Endothelial cell of umbilical vein (primary cell): ENCODE measurements around the gene BCL7C. TPM values are rescaled to one million over a fixed set of nuclear protein-coding genes. Genes with fewer than 3 reads are reported as not detected.
A peak's percentile ranks its signal among the peaks of the same experiment; 100 is the strongest.

Source experiments
- BruUV-seq: library from RNA; stranded (reverse); fragments of 400-500 nt; replicated peaks from 2 replicates; lab custom pipeline; 2021; lab: Mats Ljungman, UMichigan
- CTCF ChIA-PET: fragments of 300-600, 350-600 bp; sonication (Branson Sonifier 250); formaldehyde crosslinking; loops from one replicate; lab custom pipeline; 2021; ENCODE audit warnings: antibody characterized with exemption, inconsistent platforms; lab: Charles Lee
- POLR2A ChIA-PET: fragments of 300-600, 350-600 bp; sonication (Branson Sonifier 250); formaldehyde crosslinking; loops from one replicate; lab custom pipeline; 2021; ENCODE audit warnings: antibody characterized with exemption, inconsistent platforms; lab: Charles Lee
- DNase-seq: peaks from one replicate; pipeline ENCODE4 v3.0.0-alpha.2; 2011; ENCODE audit warnings: low read depth, low spot score
- FAIRE-seq: peaks from 2 replicates; lab custom pipeline; 2011; peaks lifted over from hg19 to GRCh38; lab: Jason Lieb, UNC
- H2AFZ ChIP-seq: 2 replicates; pipeline ENCODE4 v1.6.0; 2012; ENCODE audit warnings: low read depth, low read length, control low read depth, inconsistent platforms
- H3K27ac ChIP-seq: 2 replicates; pipeline ENCODE4 v1.5.1; 2011; ENCODE audit warnings: low read depth, mild to moderate bottlenecking, control low read depth, low read length, moderate library complexity; ENCODE audit not compliant: insufficient read depth
- H3K27me3 ChIP-seq, 2 experiments: 2 replicates each; pipeline versions ENCODE4 v1.6.0 to v1.6.1; 2011; ENCODE audit warnings: low read length in 2 of 2, mixed read lengths in 1 of 2; ENCODE audit not compliant: control insufficient read depth in 2 of 2, insufficient read depth in 2 of 2
- H3K36me3 ChIP-seq, 2 experiments: 2 replicates in 1 of 2; 3 replicates in 1 of 2; pipeline ENCODE4 v1.5.1; 2011; ENCODE audit warnings: low read length in 2 of 2, mild to moderate bottlenecking in 1 of 2, moderate library complexity in 1 of 2; ENCODE audit not compliant: control insufficient read depth in 2 of 2, insufficient read depth in 2 of 2; ENCODE audit errors: extremely low read depth in 1 of 2
- H3K4me1 ChIP-seq: 3 replicates; pipeline ENCODE4 v1.5.1; 2011; ENCODE audit warnings: mild to moderate bottlenecking, low read length; ENCODE audit not compliant: control insufficient read depth, insufficient read depth; ENCODE audit errors: extremely low read depth
- H3K4me2 ChIP-seq: 2 replicates; pipeline ENCODE4 v1.6.1; 2011; ENCODE audit warnings: low read length, control low read depth, mixed read lengths; ENCODE audit not compliant: insufficient read depth
- H3K4me3 ChIP-seq, 3 experiments: fragments of 200-600 bp in 1 of 3; sonication (generic), shearing (Covaris generic) in 1 of 3; replicated peaks in 1 of 3; 2 replicates each; pipeline ENCODE4 v1.5.1; 2011 to 2016; ENCODE audit warnings: control low read depth in 3 of 3, low read length in 3 of 3, mild to moderate bottlenecking in 2 of 3, inconsistent platforms in 1 of 3, low read depth in 1 of 3, moderate library complexity in 1 of 3; ENCODE audit not compliant: insufficient read depth in 1 of 3
- H3K79me2 ChIP-seq: 2 replicates; pipeline ENCODE4 v1.6.0; 2012; ENCODE audit warnings: low read length, inconsistent platforms; ENCODE audit not compliant: control insufficient read depth, insufficient read depth
- H3K9ac ChIP-seq: replicated peaks from 2 replicates; pipeline ENCODE3; 2011; ENCODE audit warnings: low read length, control low read depth; ENCODE audit not compliant: insufficient read depth; ENCODE audit errors: extremely low read depth
- H3K9me1 ChIP-seq: replicated peaks from 3 replicates; pipeline ENCODE4 v1.6.0; 2011; ENCODE audit warnings: mild to moderate bottlenecking, low read length; ENCODE audit not compliant: control insufficient read depth, insufficient read depth; ENCODE audit errors: extremely low read depth
- H3K9me3 ChIP-seq: replicated peaks from 2 replicates; pipeline ENCODE4 v1.5.1; 2012; ENCODE audit warnings: low read length, inconsistent platforms; ENCODE audit not compliant: control insufficient read depth, insufficient read depth
- H4K20me1 ChIP-seq: replicated peaks from 2 replicates; pipeline ENCODE3; 2011; ENCODE audit warnings: mild to moderate bottlenecking, low read length; ENCODE audit not compliant: control insufficient read depth, insufficient read depth; ENCODE audit errors: extremely low read depth
- FOS ChIP-seq: IDR thresholded peaks from 2 replicates; pipeline ENCODE4 v1.6.1; 2011; ENCODE audit warnings: mild to moderate bottlenecking, low read length, moderate library complexity, borderline replicate concordance; ENCODE audit not compliant: insufficient read depth
- GATA2 ChIP-seq: IDR thresholded peaks from 2 replicates; pipeline ENCODE4 v1.7.0; 2011; ENCODE audit warnings: low read depth, mild to moderate bottlenecking, moderate library complexity, mixed read lengths, low read length; ENCODE audit not compliant: insufficient read length, insufficient read depth
- JUN ChIP-seq: IDR thresholded peaks from 2 replicates; pipeline ENCODE4 v1.6.1; 2011; ENCODE audit warnings: borderline replicate concordance, low read depth; ENCODE audit not compliant: insufficient read length, insufficient read depth
- POLR2AphosphoS5 ChIP-seq: IDR thresholded peaks from 2 replicates; pipeline ENCODE4 v1.6.1; 2012; ENCODE audit warnings: low read depth, mild to moderate bottlenecking, control low read depth, low read length, moderate library complexity; ENCODE audit not compliant: insufficient read depth
- dilution Hi-C: fragments of 300-500 bp; cut with MboI; formaldehyde crosslinking; loops from one replicate; pipeline ENCODE4 v1.15.0; 2019; ENCODE audit warnings: low sequenced_read_pairs; ENCODE audit not compliant: extremely low pct_ligation_motif_present
- intact Hi-C: fragments of 100-400 bp; cut with micrococcal nuclease; formaldehyde crosslinking; loops from one replicate; pipeline ENCODE4 v1.10.0; 2022
- polyA plus RNA-seq, 4 experiments: library from polyadenylated mRNA; depleted of rRNA in 3 of 4; stranded (reverse) in 3 of 4; unstranded in 1 of 4; fragments of >200 nt; gene quantifications; 2 replicates each; pipeline versions ENCODE4 v1.2.1 to v1.2.3, GENCODE V29; 2011 to 2012; ENCODE audit warnings: missing spikeins in 1 of 4
- total RNA-seq: library from RNA; stranded (reverse); gene quantifications from 2 replicates; pipeline ENCODE4 v1.2.3, GENCODE V29; 2021
- TF ChIP-seq, protein P1 (sequence below), 2 donors: IDR thresholded peaks; 1 replicate in 1 of 2; 2 replicates in 1 of 2; pipeline ENCODE4 v1.5.1; 2011; ENCODE audit warnings: low read length in 2 of 2, mild to moderate bottlenecking in 2 of 2, moderate library complexity in 2 of 2, control low read depth in 1 of 2, inconsistent platforms in 1 of 2, low read depth in 1 of 2; ENCODE audit not compliant: insufficient read depth in 1 of 2; ENCODE audit errors: extremely low read depth in 1 of 2

Gene BCL7C
- total and polyA plus RNA-seq, 2 donors (not counting 3 experiments of a cell fraction or from before 2014, with no cell fraction given), result 30.2 to 38.3 TPM

DNA sequence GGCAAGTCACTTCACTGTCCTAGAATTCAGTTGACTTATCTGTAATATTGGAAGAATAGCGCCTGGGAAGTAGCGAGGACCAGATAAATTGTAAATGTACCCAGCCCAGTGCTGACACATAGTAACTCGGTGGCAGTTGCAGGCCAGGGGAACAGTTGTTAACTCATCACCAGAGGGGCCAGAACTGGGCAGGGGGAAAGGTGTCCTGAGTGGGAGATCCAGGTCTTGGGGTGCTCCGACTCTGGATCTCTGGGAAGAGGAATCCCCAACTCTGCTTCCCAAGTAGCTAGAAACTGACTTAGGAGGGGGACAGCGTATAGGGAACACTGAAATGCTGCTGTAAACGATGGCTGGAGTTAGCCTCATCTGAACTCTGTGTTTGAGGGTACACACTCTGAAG, 23.0 kb downstream of the BCL7C start:
- Histone ChIP-seq H3K79me2 (no peaks in the 10 kb centered on the region), H3K9ac (no peak overlapping the region), H3K27me3 (no peaks in the 10 kb centered on the region), H3K36me3 (no peaks in the 10 kb centered on the region), H3K4me2 (no peak overlapping the region), H3K27ac (no peak overlapping the region), H4K20me1 (no peaks in the 10 kb centered on the region), H3K9me1 (no peaks in the 10 kb centered on the region), H3K9me3 (no peaks in the 10 kb centered on the region), H3K4me3 (no peak overlapping the region), H3K4me1 (peaks cover 10% of the 10 kb centered on the region), H2AFZ (no peak overlapping the region)
- DNase-seq (no peak), FAIRE-seq (no peak)
- dilution Hi-C loops (no loop called here), intact Hi-C loops (no loop called here)
- CTCF ChIA-PET, result interaction anchor here (1.1 to 4.7 kb wide), 2 partner anchors 18 to 25 kb away, joined by 3 to 26 read pairs; no protein-coding TSS in a partner anchor
- POLR2A ChIA-PET, result interaction anchor here (0.6 kb wide), 1 partner anchor 366 kb away, joined by 4 read pairs; no protein-coding TSS in a partner anchor
- no TSS peak for BruUV-seq
- TF ChIP-seq JUN (no peak), POLR2AphosphoS5 (no peak)

DNA sequence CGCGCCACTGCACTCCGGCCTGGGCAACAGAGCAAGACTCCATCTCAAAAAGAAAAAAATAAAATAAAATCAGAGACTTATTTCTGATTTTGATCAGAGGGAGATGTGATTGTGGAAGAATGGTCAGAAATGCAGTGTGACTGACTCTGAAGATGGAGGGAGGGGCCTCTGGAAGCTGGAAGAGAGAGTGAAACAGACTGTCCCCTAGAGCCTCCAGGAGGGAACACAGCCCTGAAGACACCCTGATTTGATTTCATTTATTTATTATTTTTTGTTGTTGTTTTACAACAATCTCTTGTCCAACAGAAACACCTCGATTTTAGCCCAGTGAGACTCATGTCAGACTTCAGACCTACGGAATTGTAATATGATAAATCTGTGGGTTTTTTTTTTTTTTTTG, 26.1 kb downstream of the BCL7C start:
- no peaks in the 10 kb centered on the region for H3K79me2 ChIP-seq
- intact Hi-C loops, result no loop called here
- H4K20me1 ChIP-seq, result no peaks in the 10 kb centered on the region
- H3K27ac ChIP-seq, result no peak overlapping the region
- DNase-seq (no peak), FAIRE-seq (no peak)
- dilution Hi-C loops, result no loop called here
- no peaks in the 10 kb centered on the region for H3K9me3 ChIP-seq
- no peaks in the 10 kb centered on the region for H3K9me1 ChIP-seq
- H3K4me2 ChIP-seq, result no peak overlapping the region
- ChIA-PET POLR2A (no interaction called here), CTCF (interaction anchor here (4.7 kb wide), 1 partner anchor 22 kb away, joined by 26 read pairs; no protein-coding TSS in a partner anchor)
- H2AFZ ChIP-seq, result no peak overlapping the region
- no TSS peak for BruUV-seq
- no peaks in the 10 kb centered on the region for H3K4me1 ChIP-seq
- H3K36me3 ChIP-seq, result no peaks in the 10 kb centered on the region
- H3K9ac ChIP-seq, result no peak overlapping the region
- TF ChIP-seq POLR2AphosphoS5, result no peak
- TF ChIP-seq, protein P1, sequence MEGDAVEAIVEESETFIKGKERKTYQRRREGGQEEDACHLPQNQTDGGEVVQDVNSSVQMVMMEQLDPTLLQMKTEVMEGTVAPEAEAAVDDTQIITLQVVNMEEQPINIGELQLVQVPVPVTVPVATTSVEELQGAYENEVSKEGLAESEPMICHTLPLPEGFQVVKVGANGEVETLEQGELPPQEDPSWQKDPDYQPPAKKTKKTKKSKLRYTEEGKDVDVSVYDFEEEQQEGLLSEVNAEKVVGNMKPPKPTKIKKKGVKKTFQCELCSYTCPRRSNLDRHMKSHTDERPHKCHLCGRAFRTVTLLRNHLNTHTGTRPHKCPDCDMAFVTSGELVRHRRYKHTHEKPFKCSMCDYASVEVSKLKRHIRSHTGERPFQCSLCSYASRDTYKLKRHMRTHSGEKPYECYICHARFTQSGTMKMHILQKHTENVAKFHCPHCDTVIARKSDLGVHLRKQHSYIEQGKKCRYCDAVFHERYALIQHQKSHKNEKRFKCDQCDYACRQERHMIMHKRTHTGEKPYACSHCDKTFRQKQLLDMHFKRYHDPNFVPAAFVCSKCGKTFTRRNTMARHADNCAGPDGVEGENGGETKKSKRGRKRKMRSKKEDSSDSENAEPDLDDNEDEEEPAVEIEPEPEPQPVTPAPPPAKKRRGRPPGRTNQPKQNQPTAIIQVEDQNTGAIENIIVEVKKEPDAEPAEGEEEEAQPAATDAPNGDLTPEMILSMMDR (IDR thresholded peaks at IDR 0.05; ENCODE audit: extremely low read depth in 1 of 2, insufficient read depth in 1 of 2, low read depth in 1 of 2, low read length in 2 of 2), result peak in 1 of 2 donors; percentile 3
- TF ChIP-seq FOS, result no peak
- no peak for TF ChIP-seq GATA2
- no peak overlapping the region for H3K4me3 ChIP-seq
- H3K27me3 ChIP-seq, result no peaks in the 10 kb centered on the region
